Amniotic stem cell (primary cell): ENCODE data around the gene C16orf89.
"Not testable (repeated sequence)": the region's sequence is repeated elsewhere in the genome, so short reads cannot be mapped to it uniquely, and the experiment has no call there.

Experiments
- DNase-seq: peaks from one replicate; lab custom pipeline; 2025; lab: John Stamatoyannopoulos, UW

C16orf89 gene

GRCh38 chr16:5084099-5084731 lies 18.5 kb upstream of the C16orf89 start:
- DNase-seq, result not testable (repeated sequence)

- DNase-seq, result not testable (repeated sequence)
Observed at GRCh38 chr16:5083646-5084045, 17.9 kb upstream of the C16orf89 start.

GRCh38 chr16:5080996-5081395 lies 15.2 kb upstream of the C16orf89 start:
- DNase-seq, result not testable (repeated sequence)

GRCh38 chr16:5080461-5080860 lies 14.7 kb upstream of the C16orf89 start:
- DNase-seq, result not testable (repeated sequence)

GRCh38 chr16:5078626-5079025 lies 12.9 kb upstream of the C16orf89 start:
- DNase-seq, result no peak

- DNase-seq, result no peak
Observed at GRCh38 chr16:5077304-5077703, 11.5 kb upstream of the C16orf89 start.

GRCh38 chr16:5075637-5076036 lies 9.9 kb upstream of the C16orf89 start:
- DNase-seq, result no peak

GRCh38 chr16:5073771-5074170 lies 8.0 kb upstream of the C16orf89 start:
- not testable (repeated sequence) for DNase-seq

- DNase-seq, result no peak
Observed at GRCh38 chr16:5073279-5073629, 7.5 kb upstream of the C16orf89 start.

- DNase-seq, result no peak
Observed at GRCh38 chr16:5072334-5073278, 6.8 kb upstream of the C16orf89 start.

GRCh38 chr16:5071681-5072333 lies 6.1 kb upstream of the C16orf89 start, which contains the start of gene ALG1:
ALG1 (plus strand) TSS chr16:5071843; CDS start chr16:5071850, 7 bp downstream.
- peak; percentile 64 for DNase-seq

- DNase-seq, result no peak
Observed at GRCh38 chr16:5071341-5071680, 5.6 kb upstream of the C16orf89 start.

GRCh38 chr16:5070431-5071186 lies 4.9 kb upstream of the C16orf89 start:
- no peak for DNase-seq

- DNase-seq, result no peak
Observed at GRCh38 chr16:5069854-5070253, 4.1 kb upstream of the C16orf89 start.

- DNase-seq, result no peak
Observed at GRCh38 chr16:5069048-5069447, 3.3 kb upstream of the C16orf89 start.

- no peak for DNase-seq
Observed at GRCh38 chr16:5066511-5066910, 755 bp upstream of the C16orf89 start.

- DNase-seq, result no peak
Observed at GRCh38 chr16:5065326-5065725, 430 bp downstream of the C16orf89 start.

- DNase-seq, result no peak
Observed at GRCh38 chr16:5064915-5065314, 841 bp downstream of the C16orf89 start.

- no peak for DNase-seq
Observed at GRCh38 chr16:5062790-5063765, 2.7 kb downstream of the C16orf89 start.

- DNase-seq, result no peak
Observed at GRCh38 chr16:5062051-5062450, 3.7 kb downstream of the C16orf89 start.
